Measurements from ENCODE around the gene TTC23L.

GRCh38 chr5:34803974-34804732, 34.8 kb upstream of the TTC23L start:
- TF ChIP-seq CTCF (conservative IDR thresholded peaks at IDR 0.05; ENCODE audit: low read length) (no peak), EZH2phosphoT487 (IDR thresholded peaks at IDR 0.05; ENCODE audit: borderline replicate concordance) (no peak)
